ENCODE measurements around the gene LTB4R.
"Not testable (repeated sequence)": the region's sequence is repeated elsewhere in the genome, so short reads cannot be mapped to it uniquely, and the experiment has no call there.

The LTB4R gene

DNA sequence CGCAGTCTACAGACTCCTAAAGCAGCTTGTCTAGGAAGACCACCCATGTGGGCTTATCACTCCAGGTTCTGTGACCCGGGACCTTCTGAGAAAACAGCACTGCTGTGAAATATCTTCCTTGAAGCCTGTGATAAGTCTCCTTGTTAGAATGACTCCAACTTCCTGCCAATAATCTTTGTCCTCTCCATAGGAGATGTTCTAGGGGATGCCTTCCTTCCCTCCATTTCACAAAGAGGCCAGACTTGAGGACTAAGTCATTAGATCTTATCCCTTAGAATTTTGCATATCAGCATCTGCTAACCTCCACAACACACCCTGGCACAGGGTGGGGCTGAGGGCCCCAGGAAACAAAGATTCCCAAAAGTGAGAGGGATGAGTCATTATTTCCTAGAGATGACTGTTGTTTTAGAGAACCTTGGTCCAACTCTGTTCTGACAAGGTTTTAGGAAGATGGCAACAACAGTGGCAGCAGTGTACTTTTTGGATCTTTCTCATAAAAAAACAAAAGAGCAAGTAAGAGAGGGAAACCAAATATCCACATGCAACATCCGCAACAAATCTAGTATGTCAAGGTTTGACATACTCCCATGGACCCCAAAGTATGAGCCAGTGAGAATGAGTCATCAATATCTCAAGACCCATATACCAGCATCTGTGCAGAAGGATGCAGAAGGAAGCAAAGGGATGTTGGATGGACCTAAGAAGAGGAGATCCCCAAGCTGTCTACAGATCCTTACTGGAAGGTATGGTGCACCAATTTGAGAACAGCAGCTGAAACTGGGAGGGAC, 6.0 kb downstream of the LTB4R start:
- FAIRE-seq = no peak
- no peak for DNase-seq (ENCODE audit: insufficient read length, low spot score)

DNA sequence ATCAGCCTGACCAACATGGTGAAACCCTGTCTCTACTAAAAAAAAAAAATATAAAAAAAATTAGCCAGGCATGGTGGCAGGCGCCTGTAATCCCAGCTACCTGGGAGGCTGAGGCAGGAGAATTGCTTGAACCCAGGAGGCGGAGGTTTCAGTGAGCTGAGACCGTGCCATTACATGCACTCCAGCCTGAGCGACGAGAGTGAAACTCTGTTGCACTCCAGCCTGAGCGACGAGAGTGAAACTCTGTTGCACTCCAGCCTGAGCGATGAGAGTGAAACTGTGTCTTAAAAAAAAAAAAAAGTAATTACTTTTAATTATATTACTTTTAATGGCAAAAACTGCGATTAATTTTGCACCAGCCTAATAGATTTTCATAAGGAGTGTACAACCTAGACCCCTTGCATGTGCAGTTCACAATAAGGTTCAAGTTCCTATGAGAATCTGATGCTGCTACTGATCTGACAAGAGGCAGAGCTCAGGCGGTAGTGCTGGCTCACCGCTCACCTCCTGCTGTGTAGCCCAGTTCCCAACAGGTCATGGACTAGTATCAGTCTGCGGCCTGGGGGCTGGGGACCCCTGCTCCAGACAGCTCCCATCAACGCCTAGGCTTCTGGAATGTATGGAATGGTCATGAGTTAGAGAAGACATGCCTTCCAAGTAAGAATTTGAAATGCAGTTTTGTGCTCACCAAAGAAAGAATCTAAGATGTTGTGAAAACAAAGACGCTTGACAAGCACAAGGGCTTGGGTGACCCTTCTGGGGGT, 10.1 kb downstream of the LTB4R start:
- FAIRE-seq (no peak), DNase-seq (ENCODE audit: insufficient read length, low spot score) (no peak)

DNA sequence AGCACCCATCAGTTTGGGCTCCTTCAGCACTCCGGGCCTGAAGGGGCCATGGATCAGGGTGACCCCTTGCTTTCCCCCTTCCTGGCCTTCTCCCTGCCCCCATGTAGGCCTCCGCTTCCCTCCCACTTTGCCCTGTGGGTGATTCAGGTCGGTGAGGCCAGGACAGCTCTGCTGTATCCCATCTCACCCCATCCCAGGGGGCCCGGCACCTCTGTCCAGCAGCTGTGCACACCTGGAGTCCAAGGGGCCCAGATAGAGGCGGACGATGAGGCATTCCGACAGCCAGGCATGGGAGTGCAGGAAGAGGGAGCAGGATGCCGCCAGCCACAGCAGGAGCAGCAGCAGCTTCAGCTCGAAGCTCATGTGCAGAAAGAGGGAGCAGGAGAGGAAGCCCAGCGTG, 11.4 kb downstream of the LTB4R start:
- FAIRE-seq (no peak), DNase-seq (ENCODE audit: insufficient read length, low spot score) (no peak)

- no peak for FAIRE-seq
- no peak for DNase-seq (ENCODE audit: insufficient read length, low spot score)
These were observed 12.0 kb downstream of the LTB4R start for GRCh38 chr14:24323341-24323740.

DNA sequence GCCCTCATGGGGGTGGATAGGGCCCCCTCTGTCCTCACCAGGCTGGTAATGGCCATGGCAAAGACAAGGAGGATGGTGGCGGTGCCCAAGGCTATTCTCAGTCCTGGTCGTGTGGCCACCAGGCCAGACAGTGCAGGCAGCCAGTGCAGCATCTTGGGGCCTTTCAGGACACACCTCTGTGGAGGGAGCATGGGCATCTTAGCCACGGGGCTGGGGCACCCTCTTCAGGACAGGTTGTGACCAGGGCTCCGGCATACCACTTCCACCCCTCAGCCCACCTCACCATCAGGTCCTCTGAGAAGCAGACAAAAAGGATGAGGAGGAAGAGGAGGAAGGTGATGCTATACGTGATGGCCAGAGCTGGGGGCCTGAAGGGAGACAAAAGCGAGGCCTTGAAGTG, 12.7 kb downstream of the LTB4R start:
- FAIRE-seq = no peak
- DNase-seq (ENCODE audit: insufficient read length, low spot score) = no peak

- no peak for DNase-seq (ENCODE audit: insufficient read length, low spot score)
- no peak for FAIRE-seq
These were observed 13.8 kb downstream of the LTB4R start for GRCh38 chr14:24325041-24325530.

DNA sequence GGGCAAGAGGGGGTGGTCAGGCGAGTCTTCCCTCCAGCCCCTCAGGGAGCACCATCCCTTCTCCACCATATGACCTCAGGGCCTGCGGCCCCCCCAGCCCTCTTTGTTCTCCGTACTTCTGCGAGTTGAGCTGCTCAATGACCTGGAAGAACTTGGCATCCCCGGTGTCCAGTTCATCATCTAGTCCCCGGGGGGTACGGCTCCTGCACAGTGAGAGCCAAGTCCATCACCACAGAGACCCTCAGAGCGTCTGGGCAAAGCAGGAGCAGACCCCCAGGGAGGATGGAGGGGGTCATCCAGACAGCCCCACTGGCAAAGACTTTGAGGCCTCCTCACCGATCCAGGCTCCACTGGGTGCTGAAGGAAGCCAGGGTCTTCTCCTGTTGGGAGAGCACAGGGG, 14.7 kb downstream of the LTB4R start:
- DNase-seq (ENCODE audit: insufficient read length, low spot score) = no peak
- FAIRE-seq = no peak

- DNase-seq (ENCODE audit: insufficient read length, low spot score) (no peak), FAIRE-seq (no peak)
These were observed 16.0 kb downstream of the LTB4R start for GRCh38 chr14:24327303-24327702.

DNA sequence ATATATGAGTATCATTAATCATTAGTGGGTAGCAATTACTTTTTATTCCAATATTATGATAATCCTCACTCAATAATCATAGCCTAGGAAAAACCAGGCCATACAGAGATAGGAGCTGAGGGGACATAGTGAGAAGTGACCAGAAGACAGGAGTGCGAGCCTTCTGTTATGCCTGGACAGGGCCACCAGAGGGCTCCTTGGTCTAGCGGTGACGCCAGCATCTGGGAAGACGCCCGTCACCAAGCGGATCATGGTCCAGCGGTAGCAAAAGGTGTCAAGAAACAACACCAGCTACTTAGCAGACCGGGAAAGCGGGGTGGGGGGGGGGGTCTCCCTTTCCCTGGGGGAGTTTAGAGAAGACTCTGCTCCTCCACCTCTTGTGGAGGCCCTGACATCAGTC, 16.6 kb downstream of the LTB4R start:
- not testable (repeated sequence) for DNase-seq (ENCODE audit: insufficient read length, low spot score); FAIRE-seq

- no peak for FAIRE-seq
- DNase-seq (ENCODE audit: insufficient read length, low spot score) = no peak
These were observed 17.9 kb downstream of the LTB4R start for GRCh38 chr14:24329073-24329663.

GRCh38 chr14:24329736-24330135, 18.4 kb downstream of the LTB4R start:
- no peak for FAIRE-seq
- DNase-seq (ENCODE audit: insufficient read length, low spot score) = no peak

GRCh38 chr14:24330973-24331674, 19.8 kb downstream of the LTB4R start:
- DNase-seq (ENCODE audit: insufficient read length, low spot score) (no peak), FAIRE-seq (no peak)

DNA sequence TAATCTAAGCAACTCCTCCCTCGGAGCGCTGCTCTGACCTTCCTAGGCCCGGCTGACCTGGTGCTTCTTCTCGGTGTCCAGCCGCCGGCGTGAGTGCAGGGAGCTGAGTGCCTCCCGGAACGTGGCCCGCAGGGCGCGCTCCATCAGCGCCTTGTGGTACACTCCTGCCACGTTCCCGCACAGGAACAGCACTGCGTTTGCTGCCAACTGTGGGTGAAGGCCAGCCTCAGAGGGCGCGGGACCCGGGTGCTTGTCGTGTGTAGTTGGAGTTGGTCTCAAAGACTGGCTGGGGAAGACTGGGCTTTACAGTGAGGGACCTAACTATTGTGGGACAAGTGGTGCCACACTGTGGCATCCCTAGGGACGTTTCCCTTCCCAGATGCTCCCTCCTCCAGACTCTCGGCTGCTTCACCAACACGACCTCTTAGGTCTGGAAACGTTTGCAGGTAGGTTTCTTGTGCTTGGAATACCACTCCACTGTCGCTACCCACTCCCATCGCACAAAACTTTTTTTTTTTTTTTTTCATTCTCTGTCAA, 20.5 kb downstream of the LTB4R start:
- no peak for FAIRE-seq
- no peak for DNase-seq (ENCODE audit: insufficient read length, low spot score)

- FAIRE-seq = no peak
- peak; percentile 51 for DNase-seq (ENCODE audit: insufficient read length, low spot score)
These were observed 21.1 kb downstream of the LTB4R start for GRCh38 chr14:24332268-24332993.

DNA sequence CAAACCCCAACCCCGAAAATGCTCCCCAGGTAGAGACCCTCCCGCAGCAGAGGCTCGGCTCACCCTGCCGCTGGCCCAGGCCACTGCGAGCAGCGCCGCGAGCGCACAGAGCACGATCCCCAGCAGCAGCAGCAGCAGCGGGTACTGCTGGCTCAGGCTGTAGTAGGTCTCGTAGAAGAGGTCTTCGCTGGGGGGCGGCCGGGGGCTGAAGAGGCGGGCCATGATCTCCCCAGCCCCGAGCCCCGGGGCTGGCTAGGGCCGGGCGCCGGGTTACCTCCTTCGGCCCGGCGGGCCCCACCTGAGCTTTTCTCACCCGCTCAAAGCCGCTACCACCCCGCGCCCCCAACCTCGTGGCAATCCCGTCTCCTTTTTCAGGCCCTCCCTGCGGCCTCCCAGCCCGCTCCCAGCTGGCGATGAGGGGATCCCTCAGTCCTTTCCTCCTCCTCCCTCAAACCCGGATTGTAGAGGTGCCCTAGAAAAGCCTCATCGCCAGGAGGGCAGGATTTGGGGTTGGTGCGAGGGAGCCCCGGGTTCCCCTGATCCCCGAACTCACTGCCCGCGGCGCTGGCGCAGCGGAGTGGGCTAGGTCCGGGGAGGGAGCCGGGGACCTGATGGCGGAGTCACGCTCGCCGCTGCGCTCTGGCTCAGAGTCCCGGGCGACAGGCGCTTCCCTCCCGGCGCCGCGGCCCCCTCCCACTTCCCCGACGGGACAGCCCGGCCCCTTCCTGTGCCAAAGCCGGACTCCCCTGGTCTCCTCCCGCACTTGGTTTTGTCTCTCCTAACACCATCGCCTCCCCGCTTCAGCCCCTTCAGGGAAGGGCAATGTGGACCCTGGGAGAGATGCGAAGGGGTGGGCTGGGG, 23.4 kb downstream of the LTB4R start, which contains the start of gene ADCY4:
TSS of gene ADCY4 (minus strand) at position 641 of the 861 bp plus-strand sequence. CDS start at position 222, 419 bp downstream.
- FAIRE-seq = no peak
- no peak for DNase-seq (ENCODE audit: insufficient read length, low spot score)

- peak; percentile 19 for DNase-seq (ENCODE audit: insufficient read length, low spot score)
- FAIRE-seq = no peak
These were observed 24.3 kb downstream of the LTB4R start for GRCh38 chr14:24335461-24336171.

- DNase-seq (ENCODE audit: insufficient read length, low spot score) = no peak
- no peak for FAIRE-seq
These were observed 26.0 kb downstream of the LTB4R start for GRCh38 chr14:24337144-24337823.

DNA sequence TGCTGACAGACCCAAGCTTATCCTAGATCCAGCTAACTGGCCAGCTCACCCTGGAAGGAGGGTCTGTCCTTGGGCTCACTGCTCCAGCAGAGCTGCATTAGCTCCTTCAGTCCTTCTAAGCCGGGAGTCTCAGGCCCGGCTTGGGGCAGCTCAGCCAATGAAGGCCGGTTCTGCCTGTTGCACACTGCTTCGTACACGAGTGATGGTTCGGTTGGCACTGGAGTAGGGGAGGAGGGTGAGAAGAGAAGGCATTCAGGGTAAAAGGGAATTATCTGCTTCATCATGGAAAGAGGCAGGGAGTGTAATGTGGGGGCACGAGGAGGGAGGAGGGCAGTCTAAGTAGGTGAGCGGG, 26.5 kb downstream of the LTB4R start:
- FAIRE-seq = no peak
- no peak for DNase-seq (ENCODE audit: insufficient read length, low spot score)
